HepG2 (cell line): ENCODE data around the gene KLHL3. TPM values are rescaled to one million over a fixed set of nuclear protein-coding genes. Genes with fewer than 3 reads are reported as not detected.

Experiments used
- SMC3 ChIP-seq: IDR thresholded peaks from 2 replicates; pipeline ENCODE4 v1.6.1; 2011; ENCODE audit warnings: low read length, improper control_type of control experiment
- ZFP82 ChIP-seq: sonication (generic); formaldehyde crosslinking; IDR thresholded peaks from 2 replicates; pipeline ENCODE4 v1.5.1; 2020; ENCODE audit warnings: mild to moderate bottlenecking, missing genetic modification reagents, borderline replicate concordance
- polyA plus RNA-seq, 8 experiments: library from polyadenylated mRNA; depleted of rRNA in 3 of 8; stranded (reverse) in 7 of 8; unstranded in 1 of 8; fragments of >200 nt; fragmentation: Illumina TruSeq in 4 of 8; extraction: Trizol in 4 of 8; gene quantifications; 2 replicates each; pipeline versions ENCODE4 v1.2.1 to v1.2.3, GENCODE V29; 2011 to 2016; ENCODE audit warnings: low read depth in 4 of 8, missing spikeins in 1 of 8, mixed read lengths in 1 of 8; ENCODE audit not compliant: insufficient read depth in 1 of 8
- total RNA-seq, 5 experiments: library from RNA; depleted of rRNA; stranded (reverse); fragments of >200 nt; fragmentation: Illumina TruSeq; extraction: Trizol; gene quantifications; 2 replicates each; pipeline ENCODE4 v1.2.3, GENCODE V29; 2016; ENCODE audit warnings: low read depth in 1 of 5
- TF ChIP-seq, protein P1 (sequence below): sonication (generic); formaldehyde crosslinking; IDR thresholded peaks from 2 replicates; pipeline ENCODE4 v1.8.1; 2023; ENCODE audit warnings: missing genetic modification reagents, mild to moderate bottlenecking, borderline replicate concordance
- TF ChIP-seq, protein P2 (sequence below): sonication (generic); formaldehyde crosslinking; IDR thresholded peaks from 2 replicates; pipeline ENCODE4 v1.4.0; 2020; ENCODE audit warnings: missing genetic modification reagents
- TF ChIP-seq, protein P3 (sequence below): sonication (generic); formaldehyde crosslinking; IDR thresholded peaks from 2 replicates; pipeline ENCODE4 v1.4.0; 2020; ENCODE audit warnings: low read depth, mild to moderate bottlenecking, missing genetic modification reagents
- TF ChIP-seq, protein P4 (sequence below): conservative IDR thresholded peaks from 2 replicates; pipeline ENCODE4 v1.6.1; 2018; ENCODE audit warnings: missing genetic modification reagents
- TF ChIP-seq, protein P5 (sequence below): sonication (generic); formaldehyde crosslinking; IDR thresholded peaks from 2 replicates; pipeline ENCODE4 v1.5.0; 2020; ENCODE audit warnings: missing genetic modification reagents

KLHL3 gene
- total and polyA plus RNA-seq, 2 of the 13 experiments (the other 11 are each of a cell fraction or from before 2014, with no cell fraction given): 0.02 to 0.08 TPM

DNA sequence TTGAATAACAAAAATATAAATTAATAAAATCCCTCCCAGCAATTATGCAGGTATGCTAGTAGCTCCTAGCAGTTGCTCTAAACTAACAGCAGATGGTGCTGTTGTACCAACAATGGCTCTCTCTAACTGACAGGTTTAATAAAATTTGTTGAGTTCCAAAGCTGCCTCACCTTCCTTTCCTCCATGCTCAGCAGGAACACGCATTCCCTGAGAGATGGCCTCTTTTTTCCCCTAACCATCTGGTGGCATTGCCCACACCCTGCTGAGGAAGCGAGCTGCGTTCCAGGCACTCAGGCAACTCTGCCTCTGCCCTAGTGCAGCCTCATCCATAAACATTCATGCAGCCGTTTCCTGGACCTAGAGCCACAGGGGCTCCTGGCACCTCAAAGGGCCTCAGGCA, 106.2 kb downstream of the KLHL3 start (continued):
- TF ChIP-seq, protein P1, sequence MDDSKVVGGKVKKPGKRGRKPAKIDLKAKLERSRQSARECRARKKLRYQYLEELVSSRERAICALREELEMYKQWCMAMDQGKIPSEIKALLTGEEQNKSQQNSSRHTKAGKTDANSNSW (CRISPR knock-in tag): no peak
- TF ChIP-seq, protein P2, sequence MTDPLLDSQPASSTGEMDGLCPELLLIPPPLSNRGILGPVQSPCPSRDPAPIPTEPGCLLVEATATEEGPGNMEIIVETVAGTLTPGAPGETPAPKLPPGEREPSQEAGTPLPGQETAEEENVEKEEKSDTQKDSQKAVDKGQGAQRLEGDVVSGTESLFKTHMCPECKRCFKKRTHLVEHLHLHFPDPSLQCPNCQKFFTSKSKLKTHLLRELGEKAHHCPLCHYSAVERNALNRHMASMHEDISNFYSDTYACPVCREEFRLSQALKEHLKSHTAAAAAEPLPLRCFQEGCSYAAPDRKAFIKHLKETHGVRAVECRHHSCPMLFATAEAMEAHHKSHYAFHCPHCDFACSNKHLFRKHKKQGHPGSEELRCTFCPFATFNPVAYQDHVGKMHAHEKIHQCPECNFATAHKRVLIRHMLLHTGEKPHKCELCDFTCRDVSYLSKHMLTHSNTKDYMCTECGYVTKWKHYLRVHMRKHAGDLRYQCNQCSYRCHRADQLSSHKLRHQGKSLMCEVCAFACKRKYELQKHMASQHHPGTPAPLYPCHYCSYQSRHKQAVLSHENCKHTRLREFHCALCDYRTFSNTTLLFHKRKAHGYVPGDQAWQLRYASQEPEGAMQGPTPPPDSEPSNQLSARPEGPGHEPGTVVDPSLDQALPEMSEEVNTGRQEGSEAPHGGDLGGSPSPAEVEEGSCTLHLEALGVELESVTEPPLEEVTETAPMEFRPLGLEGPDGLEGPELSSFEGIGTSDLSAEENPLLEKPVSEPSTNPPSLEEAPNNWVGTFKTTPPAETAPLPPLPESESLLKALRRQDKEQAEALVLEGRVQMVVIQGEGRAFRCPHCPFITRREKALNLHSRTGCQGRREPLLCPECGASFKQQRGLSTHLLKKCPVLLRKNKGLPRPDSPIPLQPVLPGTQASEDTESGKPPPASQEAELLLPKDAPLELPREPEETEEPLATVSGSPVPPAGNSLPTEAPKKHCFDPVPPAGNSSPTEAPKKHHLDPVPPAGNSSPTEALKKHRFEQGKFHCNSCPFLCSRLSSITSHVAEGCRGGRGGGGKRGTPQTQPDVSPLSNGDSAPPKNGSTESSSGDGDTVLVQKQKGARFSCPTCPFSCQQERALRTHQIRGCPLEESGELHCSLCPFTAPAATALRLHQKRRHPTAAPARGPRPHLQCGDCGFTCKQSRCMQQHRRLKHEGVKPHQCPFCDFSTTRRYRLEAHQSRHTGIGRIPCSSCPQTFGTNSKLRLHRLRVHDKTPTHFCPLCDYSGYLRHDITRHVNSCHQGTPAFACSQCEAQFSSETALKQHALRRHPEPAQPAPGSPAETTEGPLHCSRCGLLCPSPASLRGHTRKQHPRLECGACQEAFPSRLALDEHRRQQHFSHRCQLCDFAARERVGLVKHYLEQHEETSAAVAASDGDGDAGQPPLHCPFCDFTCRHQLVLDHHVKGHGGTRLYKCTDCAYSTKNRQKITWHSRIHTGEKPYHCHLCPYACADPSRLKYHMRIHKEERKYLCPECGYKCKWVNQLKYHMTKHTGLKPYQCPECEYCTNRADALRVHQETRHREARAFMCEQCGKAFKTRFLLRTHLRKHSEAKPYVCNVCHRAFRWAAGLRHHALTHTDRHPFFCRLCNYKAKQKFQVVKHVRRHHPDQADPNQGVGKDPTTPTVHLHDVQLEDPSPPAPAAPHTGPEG (CRISPR knock-in tag): no peak
- TF ChIP-seq, protein P3, sequence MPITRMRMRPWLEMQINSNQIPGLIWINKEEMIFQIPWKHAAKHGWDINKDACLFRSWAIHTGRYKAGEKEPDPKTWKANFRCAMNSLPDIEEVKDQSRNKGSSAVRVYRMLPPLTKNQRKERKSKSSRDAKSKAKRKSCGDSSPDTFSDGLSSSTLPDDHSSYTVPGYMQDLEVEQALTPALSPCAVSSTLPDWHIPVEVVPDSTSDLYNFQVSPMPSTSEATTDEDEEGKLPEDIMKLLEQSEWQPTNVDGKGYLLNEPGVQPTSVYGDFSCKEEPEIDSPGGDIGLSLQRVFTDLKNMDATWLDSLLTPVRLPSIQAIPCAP (CRISPR knock-in tag): no peak
- TF ChIP-seq, protein P4, sequence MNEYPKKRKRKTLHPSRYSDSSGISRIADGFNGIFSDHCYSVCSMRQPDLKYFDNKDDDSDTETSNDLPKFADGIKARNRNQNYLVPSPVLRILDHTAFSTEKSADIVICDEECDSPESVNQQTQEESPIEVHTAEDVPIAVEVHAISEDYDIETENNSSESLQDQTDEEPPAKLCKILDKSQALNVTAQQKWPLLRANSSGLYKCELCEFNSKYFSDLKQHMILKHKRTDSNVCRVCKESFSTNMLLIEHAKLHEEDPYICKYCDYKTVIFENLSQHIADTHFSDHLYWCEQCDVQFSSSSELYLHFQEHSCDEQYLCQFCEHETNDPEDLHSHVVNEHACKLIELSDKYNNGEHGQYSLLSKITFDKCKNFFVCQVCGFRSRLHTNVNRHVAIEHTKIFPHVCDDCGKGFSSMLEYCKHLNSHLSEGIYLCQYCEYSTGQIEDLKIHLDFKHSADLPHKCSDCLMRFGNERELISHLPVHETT: no peak
- TF ChIP-seq ZFP82 (CRISPR knock-in tag): no peak
- TF ChIP-seq, protein P5, sequence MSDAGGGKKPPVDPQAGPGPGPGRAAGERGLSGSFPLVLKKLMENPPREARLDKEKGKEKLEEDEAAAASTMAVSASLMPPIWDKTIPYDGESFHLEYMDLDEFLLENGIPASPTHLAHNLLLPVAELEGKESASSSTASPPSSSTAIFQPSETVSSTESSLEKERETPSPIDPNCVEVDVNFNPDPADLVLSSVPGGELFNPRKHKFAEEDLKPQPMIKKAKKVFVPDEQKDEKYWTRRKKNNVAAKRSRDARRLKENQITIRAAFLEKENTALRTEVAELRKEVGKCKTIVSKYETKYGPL: no peak
- peak; percentile 77 for TF ChIP-seq SMC3
- TF ChIP-seq, all 625 proteins: peak for 4
